GM04503 (cell line): ENCODE data around the gene SLC6A13.
"Not testable (repeated sequence)": the region's sequence is repeated elsewhere in the genome, so short reads cannot be mapped to it uniquely, and the experiment has no call there.

Experiments used
- DNase-seq: peaks from one replicate; pipeline ENCODE4 v3.0.0-alpha.2; 2012; ENCODE audit warnings: low read depth

Gene SLC6A13

DNA sequence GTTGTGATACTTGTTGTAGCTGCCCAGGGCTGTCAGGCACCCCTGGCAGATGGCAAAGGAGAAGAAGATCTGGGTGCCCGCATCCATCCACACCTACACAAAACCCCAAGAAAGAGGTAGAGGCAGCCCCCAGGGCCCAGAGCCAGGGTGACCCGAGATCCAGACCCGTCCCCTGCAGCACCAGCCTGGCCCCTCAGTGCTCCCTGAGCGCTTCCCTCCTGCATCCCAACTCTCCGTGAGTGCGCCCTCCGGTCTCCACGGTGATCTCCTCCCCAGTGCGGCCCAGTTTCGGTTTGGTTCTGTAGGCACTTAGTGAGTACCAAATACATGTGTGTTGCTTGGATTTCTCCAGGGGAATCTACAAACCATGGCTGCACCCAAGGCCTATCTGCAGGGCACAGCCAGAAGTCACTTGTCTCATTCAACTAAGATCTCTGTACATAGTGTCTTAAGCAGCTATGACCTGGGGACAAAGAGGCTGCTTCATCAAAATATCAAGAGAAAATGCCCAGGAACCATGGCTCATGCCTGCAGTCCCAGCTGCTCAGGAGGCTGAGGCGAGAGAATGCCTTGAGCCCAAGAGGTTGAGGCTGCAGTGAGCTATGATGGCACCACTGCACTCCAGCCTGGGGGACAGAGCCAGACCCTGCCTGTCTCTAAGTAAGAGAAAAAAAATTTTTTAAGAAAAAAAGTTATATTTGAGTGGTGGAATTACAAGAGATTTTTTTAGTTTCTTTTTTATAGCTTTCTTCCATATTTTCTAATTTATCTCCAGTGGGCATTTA, 64.5 kb downstream of the SLC6A13 start:
- DNase-seq: no peak

DNA sequence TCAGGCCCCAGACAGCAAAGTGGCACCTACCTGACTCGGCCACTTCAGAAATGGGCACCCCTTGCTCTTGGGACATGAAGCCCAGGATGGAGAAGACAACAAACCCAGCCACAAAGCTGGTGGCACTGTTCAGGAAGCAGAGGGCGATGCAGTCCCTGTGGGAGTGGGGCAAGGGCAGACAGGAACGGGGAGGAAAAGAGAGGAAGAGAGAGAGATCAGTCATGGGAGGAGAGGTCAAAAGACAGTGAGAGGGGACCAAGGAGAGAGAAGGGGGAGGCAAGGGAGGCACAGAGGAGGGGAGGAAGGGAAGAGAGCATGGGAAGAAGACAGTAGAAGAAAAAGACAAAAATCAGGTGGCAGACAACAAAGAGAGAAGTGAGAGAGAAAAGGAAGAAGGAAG, 65.3 kb downstream of the SLC6A13 start:
- no peak for DNase-seq

DNA sequence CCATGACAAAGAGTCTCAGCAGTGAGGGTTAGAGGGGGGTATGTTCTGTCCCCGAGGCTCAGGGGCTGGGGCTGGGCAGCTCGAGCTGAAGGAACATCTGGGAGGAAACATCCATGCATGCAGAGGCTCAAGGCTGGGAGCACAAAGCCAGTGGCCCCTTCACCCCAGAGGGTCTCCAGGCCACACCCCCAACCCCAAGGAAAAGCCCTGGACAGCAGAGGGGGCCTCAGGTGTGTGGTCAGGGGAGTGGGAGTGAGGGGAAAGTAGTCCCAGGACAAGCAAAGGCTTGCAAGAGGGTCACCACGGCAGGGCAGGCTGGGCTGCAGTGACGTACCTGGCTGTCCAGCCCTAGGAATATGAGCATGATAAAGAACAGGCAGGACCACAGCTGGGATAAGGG, 66.2 kb downstream of the SLC6A13 start:
- no peak for DNase-seq

DNA sequence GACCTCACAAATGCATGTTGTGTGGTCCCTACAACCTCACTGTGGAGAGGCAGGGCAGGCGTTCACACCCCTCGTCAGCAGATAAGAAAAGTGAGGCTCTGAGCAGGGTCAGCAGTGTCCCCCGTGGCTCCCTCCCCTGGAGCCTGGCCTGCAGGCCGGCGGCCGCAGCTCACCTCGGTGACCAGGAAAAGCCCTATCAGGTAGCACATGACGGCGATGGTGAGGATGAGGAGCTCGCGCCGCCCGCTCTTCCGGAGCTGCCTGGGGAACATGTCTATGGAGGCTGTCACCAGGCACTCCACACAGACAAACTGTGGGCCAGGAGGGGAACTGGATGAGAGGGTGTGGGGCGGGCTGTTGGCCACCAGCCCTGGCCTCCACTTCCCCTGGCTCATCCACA, 66.7 kb downstream of the SLC6A13 start:
- no peak for DNase-seq

DNA sequence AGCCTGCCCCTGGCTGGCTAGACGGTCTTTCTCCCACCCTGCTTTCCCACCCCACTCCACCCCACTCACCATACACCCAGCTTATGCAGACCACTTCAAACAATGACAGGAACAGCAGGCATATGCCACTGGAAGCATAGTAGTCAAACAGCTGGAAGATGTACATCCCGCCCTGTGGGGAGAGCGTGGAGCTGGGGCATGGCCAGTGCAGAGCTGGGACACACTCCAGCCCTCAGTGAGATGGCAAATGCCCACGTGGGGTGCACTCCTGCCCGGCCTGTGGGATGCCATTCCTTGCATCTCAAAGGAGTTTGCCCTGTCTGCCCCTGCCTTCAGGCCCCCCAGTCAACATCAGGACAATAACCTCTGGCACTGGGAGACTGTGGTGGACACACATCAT, 67.5 kb downstream of the SLC6A13 start:
- no peak for DNase-seq

DNA sequence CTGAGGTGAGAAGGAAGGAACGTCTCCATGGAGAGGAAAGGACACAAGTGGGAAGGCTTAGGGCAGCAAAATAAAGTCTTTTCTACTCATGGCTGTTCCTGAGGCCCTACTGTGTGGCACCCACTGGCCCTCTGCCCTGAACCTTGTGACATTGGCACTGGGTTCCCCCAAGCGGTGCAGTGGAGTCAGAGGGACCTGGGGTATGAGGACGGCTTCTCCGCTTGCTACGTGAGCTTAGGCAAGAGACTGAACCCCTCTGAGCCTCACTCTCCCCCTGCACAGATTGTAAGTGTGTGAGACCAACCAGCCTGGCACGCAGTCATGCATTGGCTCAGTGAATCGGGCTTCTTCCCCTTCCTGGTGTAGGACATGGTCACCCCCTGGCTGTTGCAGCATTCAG, 68.4 kb downstream of the SLC6A13 start:
- no peak for DNase-seq

DNA sequence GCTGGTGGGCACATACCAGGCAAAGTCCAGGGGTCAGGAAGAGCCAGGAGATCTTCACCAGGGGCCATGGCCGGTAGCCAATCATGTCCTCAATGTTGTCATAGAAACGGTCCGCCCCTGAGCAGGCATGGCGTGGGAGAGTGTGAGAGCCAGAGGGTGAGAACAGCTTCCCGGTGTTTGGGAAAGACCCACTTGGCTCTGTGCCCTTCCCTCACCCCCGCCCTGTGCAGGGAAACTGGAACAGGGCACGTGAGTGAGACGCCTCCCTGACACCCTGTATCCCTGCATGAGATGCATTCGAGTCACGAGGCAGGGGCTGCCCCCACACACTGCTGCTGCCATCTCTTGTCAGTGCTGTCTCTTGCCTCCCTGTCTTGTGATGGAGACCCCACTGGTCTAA, 69.4 kb downstream of the SLC6A13 start:
- DNase-seq: no peak

DNA sequence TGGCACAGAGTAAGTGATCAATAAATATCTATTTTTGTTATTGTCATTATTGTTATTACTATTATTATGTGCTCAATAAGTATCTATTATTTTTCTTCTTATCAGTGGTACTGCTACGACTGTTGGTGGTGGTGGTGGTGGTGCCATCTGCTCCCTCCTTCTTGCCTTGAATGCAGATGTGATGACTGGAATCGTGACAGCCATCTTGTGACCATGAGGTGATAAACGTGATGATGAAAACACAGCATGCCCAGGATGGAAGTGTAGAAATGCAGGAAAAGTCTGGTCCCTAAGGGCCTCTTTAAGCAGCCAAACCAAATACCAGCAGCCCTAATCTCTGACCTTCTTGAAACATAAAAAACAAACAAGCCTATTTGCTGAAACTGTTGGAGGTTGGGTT, 71.1 kb downstream of the SLC6A13 start:
- no peak for DNase-seq

DNA sequence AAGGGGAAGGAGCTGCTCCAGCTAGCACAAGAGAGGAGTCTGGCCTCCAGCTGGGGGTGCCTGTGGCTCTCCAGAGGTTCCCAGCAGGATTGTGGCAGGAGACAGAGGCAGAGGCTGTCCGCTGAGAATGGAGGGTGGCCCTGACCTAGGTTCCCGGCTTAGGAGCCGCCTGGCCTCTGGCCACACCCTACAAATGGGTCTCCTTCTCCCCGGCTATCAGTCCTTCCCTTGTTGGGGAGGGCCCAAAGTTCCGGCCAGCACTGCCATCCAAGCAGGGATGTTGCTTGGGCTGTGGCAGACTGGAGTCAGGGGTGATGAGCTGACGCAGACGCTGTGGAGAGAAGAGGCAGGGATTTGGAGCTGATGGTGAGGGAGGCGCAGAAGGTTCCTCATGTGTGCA, 71.8 kb downstream of the SLC6A13 start:
- DNase-seq: no peak

DNA sequence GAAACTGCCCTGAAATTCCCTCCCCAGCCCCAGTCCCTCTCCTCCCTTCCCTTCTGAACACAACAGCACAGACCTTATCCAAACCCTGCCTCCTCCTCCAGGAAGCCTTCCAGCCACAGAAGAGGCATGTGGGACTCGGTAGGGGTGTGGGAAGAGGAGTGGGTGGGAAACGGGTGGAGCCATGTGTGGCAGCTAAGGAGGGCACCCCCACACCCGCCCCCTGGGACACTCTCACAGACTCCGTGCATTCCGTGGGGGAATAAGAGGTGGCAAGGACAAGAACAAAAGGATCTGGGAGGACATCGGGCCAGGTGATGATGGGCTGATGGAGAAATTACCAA, 73.0 kb downstream of the SLC6A13 start:
- no peak for DNase-seq

DNA sequence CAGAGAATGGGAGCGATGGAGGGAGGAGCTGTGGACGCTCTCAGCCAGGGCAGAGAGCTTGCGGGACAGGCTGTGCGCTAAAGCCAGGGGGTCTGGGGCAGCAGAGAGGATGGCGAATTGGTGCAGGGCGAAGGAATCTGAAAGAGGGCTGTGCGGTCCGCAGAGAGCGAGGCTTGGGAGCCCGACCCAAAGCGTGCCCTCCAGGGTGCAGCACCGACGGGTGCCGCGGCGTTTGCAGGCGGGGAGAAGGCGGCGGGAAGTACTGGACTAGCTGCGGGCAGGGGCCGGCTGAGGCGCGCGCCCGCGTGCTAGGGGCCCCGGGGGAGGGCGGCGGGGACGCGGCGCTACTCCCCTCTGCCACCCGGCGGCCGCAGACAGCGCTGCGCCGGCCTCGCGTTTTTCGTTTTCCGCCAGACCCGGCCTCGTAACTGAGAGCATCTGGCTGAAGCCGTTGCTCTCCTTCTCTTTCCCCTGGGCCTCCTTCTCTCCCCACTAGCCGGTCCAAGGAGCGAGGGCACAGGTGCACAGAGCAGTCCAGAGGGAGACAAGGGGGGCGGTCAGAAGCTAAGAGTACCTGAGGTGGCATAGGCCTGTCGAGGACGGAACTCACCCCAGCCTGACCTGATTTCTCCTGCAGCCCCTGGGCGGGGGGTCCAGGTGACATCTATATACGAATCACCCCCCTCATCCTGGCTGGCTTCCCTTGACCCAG, 73.6 kb downstream of the SLC6A13 start:
- no peak for DNase-seq

DNA sequence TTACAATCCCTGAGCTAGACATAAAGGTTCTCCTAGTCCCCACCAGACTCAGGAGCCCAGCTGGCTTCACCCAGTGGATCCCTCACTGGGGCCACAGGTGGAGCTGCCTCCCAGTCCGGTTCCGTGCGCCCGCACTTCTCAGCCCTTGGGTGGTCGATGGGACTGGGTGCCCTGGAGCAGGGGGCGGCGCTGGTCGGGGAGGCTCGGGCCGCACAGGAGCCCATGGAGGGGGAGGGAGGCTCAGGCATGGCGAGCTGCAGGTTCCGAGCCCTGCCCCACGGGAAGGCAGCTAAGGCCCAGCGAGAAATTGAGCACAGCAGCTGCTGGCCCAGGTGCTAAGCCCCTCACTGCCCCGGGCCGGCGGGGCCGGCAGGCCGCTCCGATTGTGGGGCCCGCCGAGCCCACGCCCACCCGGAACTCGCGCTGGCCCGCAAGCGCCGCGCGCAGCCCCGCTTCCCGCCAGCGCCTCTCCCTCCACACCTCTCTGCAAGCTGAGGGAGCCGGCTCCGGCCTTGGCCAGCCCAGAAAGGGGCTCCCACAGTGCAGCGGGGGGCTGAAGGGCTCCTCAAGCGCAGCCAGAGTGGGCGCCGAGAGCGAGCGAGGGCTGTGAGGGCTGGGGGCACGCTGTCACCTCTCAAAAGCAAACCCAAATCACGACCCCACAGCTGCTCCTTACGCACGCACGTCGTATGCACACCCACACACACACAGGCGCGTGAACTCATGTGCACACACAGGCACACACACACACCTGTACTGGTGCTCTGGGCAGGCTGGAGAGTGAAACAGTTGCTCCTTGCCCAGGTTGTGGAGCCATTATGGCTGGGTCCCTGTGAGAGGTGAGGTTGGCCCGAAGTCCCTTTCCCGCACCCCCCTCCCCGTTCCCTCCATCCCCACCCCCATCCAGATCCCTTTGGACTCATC, 74.4 kb downstream of the SLC6A13 start:
- DNase-seq: not testable (repeated sequence)

DNA sequence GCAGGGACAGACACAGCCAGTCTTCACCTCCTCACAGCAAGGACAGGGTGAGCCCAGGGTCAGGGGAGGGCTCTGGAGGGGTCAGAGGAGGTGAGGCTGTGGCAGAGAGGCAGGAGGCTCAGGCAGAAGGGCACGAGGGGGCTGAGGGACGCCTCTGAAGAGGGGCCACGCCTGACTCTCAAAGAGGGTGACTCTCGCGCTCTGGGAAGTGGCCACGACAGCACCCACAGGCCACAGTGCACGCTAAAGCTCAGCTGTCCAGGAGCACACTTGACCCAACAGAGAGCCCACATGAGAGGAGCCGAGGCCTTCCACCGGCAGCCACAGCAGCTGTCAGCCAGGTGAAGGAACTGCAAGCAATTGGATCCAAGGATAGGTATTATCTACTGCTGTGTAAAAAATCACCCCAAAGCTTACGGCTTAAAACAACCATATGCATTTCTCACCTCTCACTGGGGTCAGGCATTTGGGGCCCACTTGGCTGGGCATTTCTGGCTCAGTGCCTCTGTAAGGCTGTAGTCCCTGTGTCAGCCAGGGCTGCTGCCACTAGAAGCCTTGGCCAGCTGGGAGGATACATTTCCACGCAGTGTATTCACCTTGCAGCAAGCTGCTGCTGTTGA, 76.5 kb downstream of the SLC6A13 start:
- DNase-seq: no peak

DNA sequence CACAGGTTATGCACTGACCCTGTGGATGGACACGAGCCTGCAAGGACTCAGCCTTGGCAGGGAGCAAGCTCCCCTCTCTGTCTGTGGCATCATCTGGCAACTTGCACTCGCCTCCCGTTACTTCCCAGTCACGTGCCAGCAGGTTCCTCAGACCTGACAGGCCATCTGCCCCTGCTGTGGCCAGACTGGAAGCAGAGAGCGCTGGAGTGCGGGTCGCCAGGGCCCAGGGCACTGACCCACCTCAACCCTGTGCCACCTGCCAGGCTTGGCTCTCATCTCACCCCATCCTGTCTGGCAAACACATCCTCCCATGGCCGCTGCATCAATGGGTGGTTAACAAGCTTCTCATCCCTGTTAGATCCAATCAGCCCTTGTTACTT, 77.1 kb downstream of the SLC6A13 start:
- DNase-seq: no peak

DNA sequence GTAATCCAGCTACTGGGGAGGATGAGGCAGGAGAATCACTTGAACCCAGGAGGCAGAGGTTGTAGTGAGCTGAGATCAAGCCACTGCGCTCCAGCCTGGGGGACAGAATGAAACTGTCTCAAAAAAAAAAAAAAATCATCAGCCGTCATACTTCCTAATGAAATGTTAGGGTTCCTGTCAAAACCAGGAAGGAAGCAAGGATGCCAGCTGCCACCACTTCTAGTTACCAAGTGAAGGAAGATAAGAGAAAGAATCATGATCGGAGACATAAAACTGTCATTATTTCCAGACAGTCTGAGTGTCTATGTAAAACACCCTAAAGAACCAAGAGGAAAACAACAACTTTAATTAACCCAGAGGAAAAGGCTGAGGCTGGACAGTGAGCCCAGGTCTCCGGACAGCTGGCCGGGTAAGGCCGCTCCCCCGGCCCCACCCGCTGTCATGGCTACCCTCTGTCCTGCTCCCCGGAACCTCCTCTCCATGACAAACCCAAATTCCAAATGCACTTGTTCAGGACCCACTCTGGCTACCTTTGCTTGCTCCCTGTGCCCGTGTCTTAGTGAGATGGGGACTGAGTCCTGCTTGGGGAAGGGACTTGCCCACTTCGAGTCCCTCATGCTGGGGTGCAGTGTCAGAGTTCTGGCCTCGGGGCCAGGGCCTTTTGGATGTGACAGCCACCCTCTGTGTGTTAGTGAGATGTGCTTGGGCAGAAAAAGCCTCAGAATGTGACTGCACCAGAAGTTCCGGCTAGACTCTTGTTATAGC, 77.6 kb downstream of the SLC6A13 start:
- DNase-seq: no peak

DNA sequence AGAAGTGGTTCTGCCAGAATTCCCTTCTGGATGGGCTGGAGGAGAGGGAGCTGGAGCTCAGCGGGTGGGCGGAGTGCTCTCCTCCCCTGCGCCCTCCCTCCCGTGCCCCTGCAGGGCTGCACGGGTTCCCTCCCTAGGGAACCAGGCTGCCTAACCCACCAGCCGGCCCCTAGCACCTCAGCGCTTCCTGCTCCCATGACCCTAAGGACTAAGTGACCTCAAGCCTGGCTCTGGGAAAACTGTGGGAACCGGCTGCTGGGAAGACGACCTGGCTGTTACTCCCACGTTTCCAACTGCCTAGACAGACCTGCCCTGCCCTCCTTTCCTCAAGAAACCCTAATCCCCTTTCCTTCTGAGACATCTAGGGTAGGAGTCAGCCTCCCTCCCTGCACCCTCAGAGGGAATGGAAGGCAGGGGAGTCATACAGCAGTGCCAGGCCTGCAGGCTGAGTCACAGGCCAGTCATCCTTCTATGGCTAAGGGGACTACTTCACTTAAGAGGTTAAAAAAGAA, 80.2 kb downstream of the SLC6A13 start:
- DNase-seq: peak; percentile 27

DNA sequence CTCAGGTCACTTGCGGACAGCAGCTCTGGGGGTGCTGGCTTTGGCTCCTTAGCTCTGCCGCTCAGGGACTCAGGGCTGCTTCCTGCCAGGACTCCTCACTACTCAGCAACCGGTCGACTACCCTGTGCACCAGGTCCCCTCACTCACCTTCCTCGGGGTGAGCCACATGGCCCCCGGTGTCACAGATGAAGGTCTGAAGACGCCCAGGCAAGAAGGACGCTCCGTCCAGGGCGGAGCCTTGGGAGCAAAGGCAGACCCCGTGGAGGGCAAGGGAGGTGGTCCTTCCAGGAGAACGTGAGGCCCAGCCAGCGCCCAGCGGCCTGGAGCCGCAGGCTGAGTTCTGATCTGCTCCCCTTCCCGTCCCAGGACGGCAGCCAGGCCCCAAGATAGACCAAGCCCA, 80.7 kb downstream of the SLC6A13 start:
- no peak for DNase-seq

DNA sequence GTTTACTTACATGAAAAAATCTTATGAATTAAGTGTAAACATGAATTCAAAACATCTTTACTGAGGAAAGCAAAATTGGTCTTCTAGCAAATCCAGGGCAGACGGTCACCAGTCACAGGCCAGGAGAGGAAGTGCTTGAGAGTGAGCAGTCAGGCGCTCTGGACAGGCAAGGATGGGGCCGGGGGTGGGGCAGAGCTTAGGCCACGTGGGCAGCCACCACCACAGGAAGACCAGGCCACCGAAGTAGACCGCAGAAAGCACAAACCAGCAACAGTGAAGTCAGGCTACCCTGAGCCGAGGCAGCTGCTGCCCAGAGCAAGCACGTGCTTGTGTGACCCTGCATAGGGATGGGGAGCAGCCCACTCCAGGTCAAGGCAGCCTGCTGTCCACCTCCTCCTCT, 82.2 kb downstream of the SLC6A13 start:
- DNase-seq: no peak

DNA sequence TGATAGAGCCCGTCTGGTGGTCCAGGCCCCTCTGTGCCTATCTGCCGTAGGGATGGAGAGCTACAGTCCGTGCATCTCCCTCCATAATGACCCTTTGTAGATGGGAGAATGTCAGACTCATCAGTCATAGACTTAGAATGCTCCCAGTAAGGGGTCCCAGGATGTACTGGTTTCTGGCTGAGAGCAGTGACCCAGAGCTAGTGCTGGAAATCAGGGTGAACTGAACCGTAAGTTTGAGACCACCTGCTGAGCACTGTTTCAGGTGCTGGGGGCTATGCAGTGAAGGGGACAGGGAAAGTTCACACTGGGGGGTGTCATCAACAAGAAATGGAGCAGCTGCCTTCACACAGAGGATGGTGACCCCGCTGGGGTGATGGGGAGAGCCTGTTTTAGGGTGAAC, 82.8 kb downstream of the SLC6A13 start:
- no peak for DNase-seq

DNA sequence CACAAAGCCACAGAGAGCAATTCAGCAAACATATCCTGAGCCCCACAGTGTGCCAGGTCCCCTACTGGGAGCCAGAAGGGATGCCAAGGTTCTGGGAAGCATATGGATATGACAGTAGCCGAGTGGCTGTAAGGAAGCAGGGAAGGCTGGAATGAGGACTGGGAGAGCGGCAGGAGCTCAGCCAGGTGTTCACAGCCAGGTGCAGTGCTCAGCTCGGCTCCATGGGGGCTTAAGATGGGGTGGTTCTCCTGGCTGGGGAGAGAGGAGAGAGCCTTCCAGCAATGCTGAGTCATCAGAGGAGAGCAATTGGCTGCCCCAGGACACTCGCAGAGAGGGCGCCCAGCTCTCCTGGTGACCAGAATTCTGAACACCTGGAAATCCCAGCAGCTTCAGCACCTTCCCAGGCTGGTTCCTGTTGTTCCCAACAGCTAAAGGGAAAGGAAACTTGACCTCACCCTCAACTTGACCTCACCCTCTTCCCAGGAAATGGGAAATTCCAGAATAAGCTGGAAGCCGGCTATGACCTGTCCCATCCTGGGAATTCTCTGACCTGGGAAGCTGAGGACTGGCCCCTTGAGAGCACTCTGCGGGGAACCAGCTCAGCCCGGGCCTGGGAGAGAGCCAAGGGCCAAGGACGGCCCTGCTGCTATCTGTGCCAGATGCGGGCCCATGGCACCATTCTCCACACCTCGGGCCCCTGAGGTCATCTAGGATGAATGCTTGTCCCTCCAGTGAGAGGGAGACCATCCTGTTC, 83.3 kb downstream of the SLC6A13 start:
- no peak for DNase-seq

DNA sequence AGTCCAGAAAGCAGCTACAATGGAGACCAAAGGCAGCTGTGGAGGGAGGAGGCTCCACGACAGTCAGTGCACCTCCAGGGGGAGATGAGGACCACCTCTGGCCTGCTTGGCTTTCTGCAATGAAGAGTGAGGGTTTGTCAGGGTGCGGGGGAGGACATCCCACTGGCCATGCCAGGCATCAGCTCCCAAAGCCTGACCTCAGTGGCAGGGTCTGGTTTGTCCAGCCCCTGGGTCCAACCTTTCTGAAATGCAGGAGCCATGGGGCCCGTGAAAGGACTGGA, 83.9 kb downstream of the SLC6A13 start:
- DNase-seq: no peak
